Skeletal muscle tissue (tissue), 4 donors: ENCODE measurements around the gene MYF6. TPM values are rescaled to one million over a fixed set of nuclear protein-coding genes. Genes with fewer than 3 reads are reported as not detected.
"Not testable (repeated sequence)": the region's sequence is repeated elsewhere in the genome, so short reads cannot be mapped to it uniquely, and the experiment has no call there.

Experiments used
- H3K27ac ChIP-seq: one replicate; pipeline ENCODE4 v1.7.0; 2013; ENCODE audit warnings: mild to moderate bottlenecking, low read depth, low read length, inconsistent platforms
- H3K27me3 ChIP-seq, 3 donors: one replicate each; pipeline ENCODE4 v1.7.0; 2013; ENCODE audit warnings: low read length in 3 of 3; ENCODE audit not compliant: control insufficient read depth in 3 of 3, insufficient read depth in 3 of 3
- H3K36me3 ChIP-seq, 3 donors: one replicate each; pipeline ENCODE4 v1.7.0; 2013; ENCODE audit warnings: low read length in 3 of 3; ENCODE audit not compliant: control insufficient read depth in 3 of 3, insufficient read depth in 3 of 3
- H3K4me1 ChIP-seq, 3 donors: one replicate each; pipeline ENCODE4 v1.7.0; 2013; ENCODE audit warnings: low read length in 3 of 3, mild to moderate bottlenecking in 3 of 3; ENCODE audit not compliant: control insufficient read depth in 3 of 3, insufficient read depth in 3 of 3
- H3K4me3 ChIP-seq, 3 donors: one replicate each; pipeline ENCODE4 v1.7.0; 2013; ENCODE audit warnings: low read length in 3 of 3
- H3K9ac ChIP-seq, 3 donors: one replicate each; pipeline ENCODE4 v1.7.0; 2013; ENCODE audit warnings: low read length in 3 of 3, mild to moderate bottlenecking in 3 of 3, moderate library complexity in 2 of 3, low read depth in 1 of 3
- H3K9me3 ChIP-seq, 3 donors: one replicate each; pipeline ENCODE4 v1.7.0; 2013; ENCODE audit warnings: low read length in 3 of 3; ENCODE audit not compliant: control insufficient read depth in 3 of 3
- total RNA-seq: library from RNA; depleted of rRNA; stranded (reverse); fragments of >200 nt; gene quantifications from one replicate; pipeline ENCODE4 v1.2.3, GENCODE V29; 2014
- donor health status: Osteomylitis.

The MYF6 gene
- 136 TPM for total RNA-seq

GRCh38 chr12:80707126-80707829 lies at the start of gene MYF6:
Gene MYF6, plus strand, starts transcription at chr12:80707634. Its CDS starts 86 bp downstream, at chr12:80707720.
- peak within 1 kb of the TSS; percentile 94 for H3K27ac ChIP-seq
- H3K9ac ChIP-seq: peak within 1 kb of the TSS; percentile 92 to 95 (median 93)
- H3K9me3 ChIP-seq: no peaks in the 10 kb centered on the region
- H3K27me3 ChIP-seq: peaks cover 0 to 3% (median 0%) of the 10 kb centered on the region in 3 donors
- peaks cover 3 to 12% (median 5%) of the 10 kb centered on the region in 3 donors for H3K4me1 ChIP-seq
- H3K36me3 ChIP-seq: peaks cover 4 to 9% (median 6%) of the 10 kb centered on the region in 3 donors
- H3K4me3 ChIP-seq: peak within 1 kb of the TSS; percentile 83 to 87 (median 85)

GRCh38 chr12:80659512-80660063 lies 47.8 kb upstream of the MYF6 start:
- H3K36me3 ChIP-seq: no peaks in the 10 kb centered on the region
- H3K9ac ChIP-seq: no peak overlapping the region
- H3K27me3 ChIP-seq: no peaks in the 10 kb centered on the region
- H3K4me3 ChIP-seq: no peak overlapping the region
- H3K9me3 ChIP-seq: no peaks in the 10 kb centered on the region
- H3K27ac ChIP-seq: no peak overlapping the region
- peaks cover 0 to 3% (median 0%) of the 10 kb centered on the region in 3 donors for H3K4me1 ChIP-seq

GRCh38 chr12:80662586-80662985 lies 44.8 kb upstream of the MYF6 start:
- Histone ChIP-seq H3K27me3 (no peaks in the 10 kb centered on the region), H3K4me3 (no peak overlapping the region), H3K4me1 (peaks cover 0 to 7% (median 0%) of the 10 kb centered on the region in 3 donors), H3K27ac (no peak overlapping the region), H3K9ac (no peak overlapping the region), H3K36me3 (no peaks in the 10 kb centered on the region), H3K9me3 (no peaks in the 10 kb centered on the region)

GRCh38 chr12:80670214-80670613 lies 37.2 kb upstream of the MYF6 start:
- Histone ChIP-seq H3K9ac (no peak overlapping the region), H3K4me3 (no peak overlapping the region), H3K27ac (no peak overlapping the region), H3K9me3 (no peaks in the 10 kb centered on the region), H3K36me3 (no peaks in the 10 kb centered on the region), H3K27me3 (no peaks in the 10 kb centered on the region), H3K4me1 (peaks cover 2 to 8% (median 7%) of the 10 kb centered on the region in 3 donors)

GRCh38 chr12:80676042-80676636 lies 31.3 kb upstream of the MYF6 start:
- peak overlapping the region; percentile 78 for H3K27ac ChIP-seq

GRCh38 chr12:80676856-80677255 lies 30.6 kb upstream of the MYF6 start:
- Histone ChIP-seq H3K4me1 (peaks cover 2 to 23% (median 18%) of the 10 kb centered on the region in 3 donors), H3K4me3 (peak overlapping the region in 1 of 3 donors; percentile 33), H3K27me3 (no peaks in the 10 kb centered on the region), H3K9ac (peak overlapping the region in 1 of 3 donors; percentile 24), H3K27ac (peak overlapping the region; percentile 78), H3K9me3 (no peaks in the 10 kb centered on the region), H3K36me3 (no peaks in the 10 kb centered on the region)

More at GRCh38 chr12:80676042-80676636, 31.3 kb upstream of the MYF6 start:
- H3K27me3 ChIP-seq, H3K9me3 ChIP-seq, H3K36me3 ChIP-seq: not testable (repeated sequence)
- Histone ChIP-seq H3K4me1 (peaks cover 2 to 23% (median 16%) of the 10 kb centered on the region in 3 donors), H3K9ac (peak overlapping the region in 1 of 3 donors; percentile 16), H3K4me3 (peak overlapping the region in 1 of 3 donors; percentile 33)

GRCh38 chr12:80677994-80678393 lies 29.4 kb upstream of the MYF6 start:
- H3K27ac ChIP-seq: peak overlapping the region; percentile 78
- H3K27me3 ChIP-seq: no peaks in the 10 kb centered on the region
- H3K36me3 ChIP-seq: no peaks in the 10 kb centered on the region
- no peaks in the 10 kb centered on the region for H3K9me3 ChIP-seq
- peaks cover 2 to 23% (median 18%) of the 10 kb centered on the region in 3 donors for H3K4me1 ChIP-seq
- H3K4me3 ChIP-seq: no peak overlapping the region
- H3K9ac ChIP-seq: no peak overlapping the region

- Histone ChIP-seq H3K27ac (peak overlapping the region; percentile 78), H3K27me3 (no peaks in the 10 kb centered on the region), H3K9me3 (no peaks in the 10 kb centered on the region), H3K4me1 (peaks cover 7 to 20% (median 19%) of the 10 kb centered on the region in 3 donors), H3K4me3 (no peak overlapping the region), H3K9ac (no peak overlapping the region), H3K36me3 (no peaks in the 10 kb centered on the region)
These were observed 27.9 kb upstream of the MYF6 start for GRCh38 chr12:80679346-80680131.

- Histone ChIP-seq H3K9ac (peak overlapping the region; percentile 12 to 36 (median 33)), H3K27me3 (no peaks in the 10 kb centered on the region), H3K4me1 (peaks cover 5 to 12% (median 7%) of the 10 kb centered on the region in 3 donors), H3K9me3 (no peaks in the 10 kb centered on the region), H3K27ac (peak overlapping the region; percentile 68), H3K36me3 (no peaks in the 10 kb centered on the region), H3K4me3 (peak overlapping the region in 1 of 3 donors; percentile 26)
These were observed 26.1 kb upstream of the MYF6 start for GRCh38 chr12:80681287-80681686.
